Mucosa of rectum (tissue), 2 donors: Measurements from ENCODE around the gene SLC1A2.
A peak's percentile ranks its signal among the peaks of the same experiment; 100 is the strongest.

ENCODE experiments used
- H3K27ac ChIP-seq, 2 donors: one replicate each; pipeline ENCODE4 v1.7.0; 2013; ENCODE audit warnings: inconsistent platforms in 2 of 2, low read depth in 2 of 2, low read length in 2 of 2
- H3K27me3 ChIP-seq, 2 donors: one replicate each; pipeline ENCODE4 v1.7.0; 2013; ENCODE audit warnings: low read length in 2 of 2; ENCODE audit not compliant: control insufficient read depth in 2 of 2, insufficient read depth in 2 of 2
- H3K36me3 ChIP-seq, 2 donors: one replicate each; pipeline ENCODE4 v1.7.0; 2013; ENCODE audit warnings: low read length in 2 of 2; ENCODE audit not compliant: control insufficient read depth in 2 of 2, insufficient read depth in 2 of 2
- H3K4me1 ChIP-seq, 2 donors: one replicate each; pipeline ENCODE4 v1.7.0; 2013; ENCODE audit warnings: low read length in 2 of 2, mild to moderate bottlenecking in 1 of 2; ENCODE audit not compliant: control insufficient read depth in 2 of 2, insufficient read depth in 2 of 2
- H3K4me3 ChIP-seq, 2 donors: one replicate each; pipeline ENCODE4 v1.7.0; 2013; ENCODE audit warnings: low read length in 2 of 2
- H3K9ac ChIP-seq, 2 donors: one replicate each; pipeline ENCODE4 v1.7.0; 2013; ENCODE audit warnings: low read length in 2 of 2, low read depth in 1 of 2, mild to moderate bottlenecking in 1 of 2
- H3K9me3 ChIP-seq, 2 donors: one replicate each; pipeline ENCODE4 v1.7.0; 2013; ENCODE audit warnings: low read length in 2 of 2; ENCODE audit not compliant: control insufficient read depth in 2 of 2
- donor health status: healthy.
- donor health status: Normal muscosa, but diverticular disease.

Gene SLC1A2

DNA sequence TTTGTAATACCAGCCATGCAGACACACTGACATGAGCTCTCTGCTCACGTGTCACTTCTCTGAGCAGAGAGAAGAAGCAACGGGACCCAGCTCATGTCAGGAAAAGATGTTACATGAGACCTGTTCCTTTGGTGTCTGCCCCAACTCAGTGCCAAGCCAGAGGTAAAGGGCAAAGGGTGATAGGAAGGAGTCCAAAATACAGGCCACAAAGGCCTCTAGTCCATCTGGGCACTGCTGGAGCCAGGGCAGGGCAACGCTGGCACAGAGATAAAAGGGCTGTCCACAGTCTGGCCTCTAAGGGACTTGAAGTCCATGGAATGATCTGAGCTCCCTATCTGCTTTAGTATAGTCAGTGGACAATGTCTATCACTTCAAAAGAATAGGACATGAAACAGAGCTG is 79.3 kb downstream of the SLC1A2 start:
- H3K27me3 ChIP-seq = no peaks in the 10 kb centered on the region
- no peak overlapping the region for H3K27ac ChIP-seq
- no peak overlapping the region for H3K9ac ChIP-seq
- H3K9me3 ChIP-seq = no peaks in the 10 kb centered on the region
- H3K4me3 ChIP-seq = no peak overlapping the region
- H3K36me3 ChIP-seq = no peaks in the 10 kb centered on the region
- no peaks in the 10 kb centered on the region for H3K4me1 ChIP-seq

DNA sequence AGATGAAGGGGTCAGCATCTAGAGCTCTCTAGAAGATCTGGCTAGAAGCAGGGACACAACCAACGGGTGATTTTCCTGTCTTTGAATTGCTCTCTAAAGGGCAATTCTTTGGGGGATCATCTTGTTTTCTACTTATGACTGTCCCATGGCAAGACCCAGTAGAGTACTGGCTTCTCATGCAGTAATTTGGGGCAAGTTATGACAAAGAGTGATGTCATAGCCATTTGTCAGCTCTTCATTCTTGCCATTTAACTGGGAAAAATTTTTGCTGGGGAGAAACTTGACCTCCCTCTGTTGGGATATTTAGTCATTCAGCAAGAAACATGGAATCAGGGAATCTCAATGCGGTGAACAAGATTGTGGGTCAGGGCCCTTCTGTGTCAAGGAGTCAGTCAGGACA is 80.4 kb downstream of the SLC1A2 start:
- H3K9ac ChIP-seq = no peak overlapping the region
- no peaks in the 10 kb centered on the region for H3K36me3 ChIP-seq
- H3K27me3 ChIP-seq = no peaks in the 10 kb centered on the region
- H3K9me3 ChIP-seq = no peaks in the 10 kb centered on the region
- H3K4me3 ChIP-seq = no peak overlapping the region
- H3K27ac ChIP-seq = no peak overlapping the region
- H3K4me1 ChIP-seq = no peaks in the 10 kb centered on the region

DNA sequence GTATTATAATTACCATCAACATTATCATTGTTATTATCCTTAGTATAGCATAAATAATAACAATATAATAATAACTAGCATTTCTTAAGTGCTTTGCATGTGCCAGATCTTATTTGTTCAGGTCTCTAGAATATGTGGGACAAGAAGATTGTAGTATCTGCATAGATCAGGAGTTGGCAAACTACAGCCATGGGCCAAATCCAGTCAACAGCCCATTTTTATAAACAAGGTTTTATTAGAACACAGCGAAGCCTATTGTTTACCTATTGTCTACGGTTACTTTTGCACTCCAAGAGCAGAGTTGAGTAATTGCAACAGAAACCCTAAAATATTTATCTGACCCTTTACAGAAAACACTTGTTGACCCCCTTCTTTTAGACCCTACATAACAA is 81.4 kb downstream of the SLC1A2 start:
- Histone ChIP-seq H3K36me3 (no peaks in the 10 kb centered on the region), H3K9me3 (no peaks in the 10 kb centered on the region), H3K9ac (no peak overlapping the region), H3K27ac (no peak overlapping the region), H3K4me1 (no peaks in the 10 kb centered on the region), H3K27me3 (no peaks in the 10 kb centered on the region), H3K4me3 (no peak overlapping the region)

- Histone ChIP-seq H3K9ac (no peak overlapping the region), H3K9me3 (no peaks in the 10 kb centered on the region), H3K36me3 (no peaks in the 10 kb centered on the region), H3K4me1 (no peaks in the 10 kb centered on the region), H3K27me3 (no peaks in the 10 kb centered on the region), H3K4me3 (no peak overlapping the region), H3K27ac (no peak overlapping the region)
Observed at GRCh38 chr11:35337136-35337913, 82.0 kb downstream of the SLC1A2 start.

DNA sequence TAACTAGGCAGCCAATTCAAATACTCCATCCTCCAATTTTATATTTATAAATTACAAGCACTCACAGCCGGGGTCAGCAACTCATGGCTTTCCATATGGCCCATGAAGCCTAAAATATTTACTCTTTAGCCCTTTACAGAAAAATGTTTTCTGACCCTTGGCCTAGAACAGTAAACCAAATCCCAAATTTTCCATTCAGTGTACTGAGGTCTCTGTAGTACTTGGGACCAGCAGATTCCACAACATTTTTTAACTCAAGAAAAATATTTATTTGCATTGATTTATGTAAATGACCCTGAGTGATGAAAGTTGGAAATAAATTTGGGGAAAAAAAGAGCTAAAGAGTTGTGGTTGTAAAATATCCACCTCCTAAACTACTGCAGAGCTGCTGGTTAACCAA is 82.6 kb downstream of the SLC1A2 start:
- no peaks in the 10 kb centered on the region for H3K27me3 ChIP-seq
- no peak overlapping the region for H3K27ac ChIP-seq

DNA sequence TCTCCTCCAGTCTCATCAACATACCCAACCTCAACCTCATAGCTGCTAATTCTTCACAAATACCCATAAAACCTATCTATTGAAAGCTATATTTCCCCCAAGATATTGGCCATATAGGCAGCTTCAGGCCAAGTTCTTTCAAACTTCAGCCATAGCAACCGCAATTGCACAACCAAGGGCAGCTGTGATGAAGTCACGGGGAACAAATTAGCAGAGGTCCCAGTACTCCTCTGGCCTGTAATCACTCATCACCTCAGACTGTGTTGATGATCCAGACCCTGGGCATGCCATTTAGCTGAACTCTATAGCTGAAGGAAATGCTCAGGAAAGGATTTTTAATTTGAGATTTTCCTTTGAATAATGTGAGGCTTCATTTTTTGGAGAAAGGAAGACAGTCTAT is 84.1 kb downstream of the SLC1A2 start:
- Histone ChIP-seq H3K4me3 (no peak overlapping the region), H3K9me3 (no peaks in the 10 kb centered on the region), H3K27me3 (no peaks in the 10 kb centered on the region), H3K27ac (no peak overlapping the region), H3K9ac (no peak overlapping the region), H3K36me3 (no peaks in the 10 kb centered on the region), H3K4me1 (no peaks in the 10 kb centered on the region)

More for the DNA sequence above, 82.6 kb downstream of the SLC1A2 start:
- H3K36me3 ChIP-seq = no peaks in the 10 kb centered on the region
- H3K9ac ChIP-seq = no peak overlapping the region
- no peak overlapping the region for H3K4me3 ChIP-seq
- H3K9me3 ChIP-seq = no peaks in the 10 kb centered on the region
- H3K4me1 ChIP-seq = no peaks in the 10 kb centered on the region

DNA sequence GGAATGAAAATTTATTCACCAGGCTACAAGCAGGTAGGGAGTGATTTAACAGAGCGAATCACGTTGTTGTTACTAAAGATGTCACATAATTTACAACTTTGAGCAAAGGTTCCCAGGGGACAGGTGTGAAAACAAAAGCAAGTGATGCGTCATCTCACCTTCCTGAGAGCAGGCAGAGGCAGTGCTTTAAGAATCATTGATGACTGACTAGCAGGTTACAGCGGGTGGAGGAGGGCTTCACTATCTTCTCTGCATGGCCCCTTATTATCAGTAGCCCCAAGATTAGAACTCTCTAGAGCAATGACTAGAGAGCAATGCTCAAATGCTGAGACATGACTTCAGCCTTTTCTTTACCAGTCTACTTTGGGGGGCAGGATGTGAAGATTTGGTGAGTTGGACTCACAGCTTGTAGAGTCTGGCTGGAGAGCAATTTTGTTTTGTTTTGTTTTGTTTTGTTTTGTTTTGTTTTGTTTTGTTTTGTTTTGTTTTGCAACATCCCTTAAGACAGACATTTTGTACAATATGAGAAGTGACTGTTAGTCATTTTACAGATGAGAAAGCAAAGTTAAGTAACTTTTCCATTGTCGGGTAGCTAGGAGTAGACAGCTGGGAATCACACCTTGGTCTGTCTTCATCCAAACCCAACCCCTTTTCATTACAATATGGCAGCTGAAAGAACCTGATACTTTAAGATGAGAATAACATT is 84.8 kb downstream of the SLC1A2 start:
- Histone ChIP-seq H3K4me1 (no peaks in the 10 kb centered on the region), H3K36me3 (no peaks in the 10 kb centered on the region), H3K9me3 (no peaks in the 10 kb centered on the region), H3K27me3 (no peaks in the 10 kb centered on the region), H3K4me3 (no peak overlapping the region), H3K27ac (no peak overlapping the region), H3K9ac (no peak overlapping the region)

GRCh38 chr11:35332524-35332923 is 86.8 kb downstream of the SLC1A2 start:
- no peaks in the 10 kb centered on the region for H3K36me3 ChIP-seq
- H3K4me1 ChIP-seq = no peaks in the 10 kb centered on the region
- H3K27ac ChIP-seq = no peak overlapping the region
- H3K9me3 ChIP-seq = no peaks in the 10 kb centered on the region
- no peaks in the 10 kb centered on the region for H3K27me3 ChIP-seq
- no peak overlapping the region for H3K4me3 ChIP-seq
- no peak overlapping the region for H3K9ac ChIP-seq

DNA sequence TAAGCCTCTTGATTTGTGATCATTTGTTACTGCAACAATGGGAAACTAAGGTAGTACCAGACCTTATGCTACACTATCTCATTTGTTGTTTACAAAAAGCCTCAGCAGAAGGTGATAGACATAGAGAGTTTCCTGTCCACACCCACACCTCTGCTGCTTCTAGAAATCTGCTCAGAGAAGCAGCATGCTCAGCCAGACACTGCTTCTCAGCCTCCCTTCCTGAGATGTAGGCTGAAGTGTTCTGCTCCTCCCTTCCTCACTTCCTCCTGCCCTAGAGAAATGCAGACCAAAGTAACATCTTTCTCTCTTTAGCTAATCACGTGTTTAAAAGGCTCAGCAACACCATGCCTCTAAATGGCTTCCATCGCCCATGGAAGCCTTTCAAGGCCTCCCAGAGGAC is 88.4 kb downstream of the SLC1A2 start:
- Histone ChIP-seq H3K4me3 (no peak overlapping the region), H3K9me3 (no peaks in the 10 kb centered on the region), H3K36me3 (no peaks in the 10 kb centered on the region), H3K9ac (no peak overlapping the region), H3K27ac (peak overlapping the region in 1 of 2 donors; percentile 6), H3K27me3 (no peaks in the 10 kb centered on the region), H3K4me1 (no peaks in the 10 kb centered on the region)

DNA sequence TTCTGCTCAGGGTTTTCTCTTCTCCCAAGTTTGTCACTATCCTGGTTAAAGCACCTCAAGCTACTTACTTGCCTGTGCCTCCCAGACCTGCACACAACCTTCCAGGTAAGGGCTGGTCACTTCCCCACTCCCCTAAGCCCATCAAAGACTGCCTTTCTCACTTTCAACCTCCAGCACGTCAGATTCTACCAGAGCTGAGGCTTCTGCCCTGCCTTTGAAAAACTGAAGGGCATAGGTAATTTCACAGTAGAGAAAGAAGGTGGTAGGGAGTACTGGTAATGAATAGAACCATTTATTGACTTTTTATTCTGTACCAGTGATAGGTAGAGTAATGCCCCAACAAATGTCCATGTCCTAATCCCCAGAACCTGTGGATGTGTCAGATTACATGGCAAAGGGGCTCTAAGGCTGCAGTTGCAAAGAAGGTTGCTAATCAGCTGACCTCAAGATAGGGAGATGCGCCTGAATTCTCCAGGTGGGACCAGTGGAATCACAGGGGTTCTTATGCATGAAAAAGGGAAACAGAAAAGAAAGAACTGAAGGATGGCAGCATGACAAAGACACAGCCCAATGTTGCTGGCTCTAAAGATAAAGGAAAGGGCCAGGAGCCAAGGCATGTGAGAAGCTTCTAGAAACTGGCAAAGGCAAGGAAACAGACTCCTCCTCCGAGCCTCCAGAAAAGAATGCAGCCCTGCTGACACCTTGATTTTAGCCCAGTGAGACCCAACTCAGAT is 89.0 kb downstream of the SLC1A2 start:
- no peak overlapping the region for H3K9ac ChIP-seq
- no peaks in the 10 kb centered on the region for H3K27me3 ChIP-seq
- no peaks in the 10 kb centered on the region for H3K9me3 ChIP-seq
- H3K4me3 ChIP-seq = no peak overlapping the region
- H3K4me1 ChIP-seq = no peaks in the 10 kb centered on the region
- H3K27ac ChIP-seq = no peak overlapping the region
- H3K36me3 ChIP-seq = no peaks in the 10 kb centered on the region
